AG10803 (cell line): ENCODE results near the gene LRRC45.
"Not testable (repeated sequence)": the region's sequence is repeated elsewhere in the genome, so short reads cannot be mapped to it uniquely, and the experiment has no call there.

ENCODE experiments used
- DNase-seq: peaks from one replicate; pipeline ENCODE4 v3.0.0; 2010; ENCODE audit warnings: low read depth
- H3K4me3 ChIP-seq: 2 replicates; pipeline ENCODE4 v1.5.1; 2011; ENCODE audit warnings: mild to moderate bottlenecking, low read length, control low read depth
- TF ChIP-seq, protein P1 (sequence below): conservative IDR thresholded peaks from 2 replicates; pipeline ENCODE4 v1.5.1; 2011; ENCODE audit warnings: mild to moderate bottlenecking, low read length, control low read depth, inconsistent platforms

LRRC45 gene

DNA sequence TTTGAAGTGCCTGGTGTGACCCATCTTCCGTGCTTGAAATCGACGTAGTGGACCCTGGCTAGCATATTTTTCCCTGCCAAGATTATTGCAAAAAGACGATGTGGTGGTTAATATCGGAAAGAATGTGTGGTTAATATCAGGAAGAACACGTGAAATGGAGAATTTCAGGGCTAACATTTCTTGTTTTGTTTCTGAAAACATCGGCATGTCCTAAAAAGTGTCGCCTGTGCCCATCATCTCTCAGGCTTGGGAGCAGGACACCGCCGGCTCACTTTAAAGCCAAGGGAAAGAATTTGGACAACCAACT is 14.7 kb downstream of the LRRC45 start:
- H3K4me3 ChIP-seq: peak overlapping the region; percentile 73
- no peak for DNase-seq
- TF ChIP-seq, protein P1, sequence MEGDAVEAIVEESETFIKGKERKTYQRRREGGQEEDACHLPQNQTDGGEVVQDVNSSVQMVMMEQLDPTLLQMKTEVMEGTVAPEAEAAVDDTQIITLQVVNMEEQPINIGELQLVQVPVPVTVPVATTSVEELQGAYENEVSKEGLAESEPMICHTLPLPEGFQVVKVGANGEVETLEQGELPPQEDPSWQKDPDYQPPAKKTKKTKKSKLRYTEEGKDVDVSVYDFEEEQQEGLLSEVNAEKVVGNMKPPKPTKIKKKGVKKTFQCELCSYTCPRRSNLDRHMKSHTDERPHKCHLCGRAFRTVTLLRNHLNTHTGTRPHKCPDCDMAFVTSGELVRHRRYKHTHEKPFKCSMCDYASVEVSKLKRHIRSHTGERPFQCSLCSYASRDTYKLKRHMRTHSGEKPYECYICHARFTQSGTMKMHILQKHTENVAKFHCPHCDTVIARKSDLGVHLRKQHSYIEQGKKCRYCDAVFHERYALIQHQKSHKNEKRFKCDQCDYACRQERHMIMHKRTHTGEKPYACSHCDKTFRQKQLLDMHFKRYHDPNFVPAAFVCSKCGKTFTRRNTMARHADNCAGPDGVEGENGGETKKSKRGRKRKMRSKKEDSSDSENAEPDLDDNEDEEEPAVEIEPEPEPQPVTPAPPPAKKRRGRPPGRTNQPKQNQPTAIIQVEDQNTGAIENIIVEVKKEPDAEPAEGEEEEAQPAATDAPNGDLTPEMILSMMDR: no peak

DNA sequence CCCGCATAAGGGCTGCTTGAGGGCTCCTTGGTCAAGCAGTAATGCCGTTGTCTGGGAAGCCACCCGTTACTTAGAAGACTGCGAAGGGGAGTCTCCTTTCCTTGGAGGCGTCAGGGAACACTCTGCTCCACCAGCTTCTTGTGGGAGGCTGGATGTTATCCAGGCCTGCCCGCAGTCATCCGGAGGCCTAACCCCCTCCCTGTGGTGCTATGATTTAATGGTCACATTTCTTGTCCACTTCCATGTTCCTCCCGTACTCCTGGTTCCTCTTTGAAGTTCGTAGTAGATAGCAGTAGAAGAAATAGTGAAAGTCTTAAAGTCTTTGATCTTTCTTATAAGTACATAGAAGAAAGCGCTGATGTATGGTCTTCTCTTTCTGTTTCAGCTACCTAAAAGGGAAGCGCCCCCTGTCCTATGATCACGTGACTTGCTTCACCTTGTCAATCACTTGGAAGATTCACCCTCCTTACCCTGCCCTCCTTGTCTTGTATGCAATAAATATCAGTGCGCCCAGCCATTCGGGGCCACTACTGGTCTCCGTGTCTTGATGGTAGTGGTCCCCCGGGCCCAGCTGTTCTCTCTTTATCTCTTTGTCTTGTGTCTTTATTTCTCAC is 15.8 kb downstream of the LRRC45 start:
- not testable (repeated sequence) for H3K4me3 ChIP-seq, DNase-seq

DNA sequence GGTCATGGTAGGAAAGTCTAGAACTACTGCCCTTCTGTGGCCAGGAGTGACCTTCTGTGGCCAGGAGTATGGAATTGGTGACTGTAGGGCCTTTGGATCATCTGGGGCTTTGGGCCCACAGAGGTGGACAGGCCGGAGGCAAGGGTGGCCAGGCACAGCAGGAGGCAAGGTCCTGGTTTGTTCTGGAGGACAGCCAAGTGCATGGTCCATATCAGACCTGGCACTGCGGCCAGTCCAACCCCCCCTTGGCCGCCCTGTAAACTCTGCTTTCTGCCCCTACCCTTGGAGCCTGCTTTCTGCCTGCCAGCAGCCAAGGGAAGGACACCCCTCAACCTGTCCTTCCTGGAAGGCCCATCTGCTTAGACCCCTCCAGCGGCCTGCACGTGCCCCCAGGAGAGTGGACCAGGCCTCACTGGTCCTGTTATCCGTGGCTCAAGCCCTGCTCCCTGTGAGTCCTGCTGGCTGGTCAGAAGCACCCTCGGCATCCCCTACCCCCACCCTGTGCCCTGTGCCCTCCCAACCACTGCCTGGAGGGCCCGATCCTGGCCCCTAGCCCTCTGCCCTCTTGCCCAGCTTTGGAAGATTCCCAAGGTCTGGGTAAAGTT is 16.7 kb downstream of the LRRC45 start:
- no peak for DNase-seq
- TF ChIP-seq, protein P1: no peak
- H3K4me3 ChIP-seq: no peak overlapping the region

DNA sequence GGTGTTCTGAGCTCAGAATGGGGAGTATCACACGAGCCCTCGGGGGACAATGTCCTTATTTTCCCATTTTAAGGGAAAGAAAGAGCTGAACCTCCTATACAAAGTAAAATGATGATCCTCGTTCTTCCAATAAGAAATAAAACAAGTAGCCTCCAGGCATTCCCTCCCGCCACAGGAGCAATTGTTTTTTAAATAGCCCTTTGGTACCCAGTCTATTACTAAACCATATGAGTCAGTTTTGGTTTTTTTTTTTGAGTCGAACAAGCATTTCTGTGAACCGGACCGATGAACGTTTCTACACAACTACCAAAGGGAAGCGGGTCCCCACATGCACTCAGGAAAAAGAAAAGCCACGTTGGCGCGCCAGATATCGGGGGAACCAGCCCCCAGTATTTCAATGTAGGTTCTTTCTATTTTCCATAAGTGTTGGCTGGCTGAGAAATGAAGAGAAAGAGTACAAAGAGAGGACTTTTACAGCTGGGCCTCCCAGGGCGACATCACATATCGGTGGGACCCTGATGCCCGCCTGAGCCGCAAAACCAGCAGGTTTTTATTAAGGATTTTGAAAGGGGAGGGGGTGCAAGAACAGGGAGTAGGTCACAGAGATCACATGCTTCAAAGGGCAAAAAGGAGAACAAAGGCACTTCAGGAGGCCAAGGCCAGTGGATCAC is 18.2 kb downstream of the LRRC45 start:
- H3K4me3 ChIP-seq: no peak overlapping the region
- TF ChIP-seq, protein P1: no peak
- DNase-seq: no peak

DNA sequence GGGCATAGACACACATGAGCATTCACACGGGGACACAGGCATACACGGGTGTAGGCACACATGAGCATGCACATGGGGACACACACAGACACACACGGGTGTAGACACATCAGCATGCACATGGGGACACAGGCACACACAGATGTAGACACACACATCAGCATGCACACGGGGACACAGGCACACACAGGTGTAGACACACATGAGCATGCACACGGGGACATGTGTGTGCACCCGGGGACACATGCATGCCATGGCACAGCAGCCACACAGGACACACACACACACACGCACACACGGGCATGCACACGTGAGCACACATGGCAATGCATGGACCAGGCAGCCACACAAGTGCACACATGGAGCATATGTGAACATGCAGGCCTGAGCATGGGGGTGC is 19.5 kb downstream of the LRRC45 start:
- TF ChIP-seq, protein P1: no peak
- no peak overlapping the region for H3K4me3 ChIP-seq
- DNase-seq: no peak

DNA sequence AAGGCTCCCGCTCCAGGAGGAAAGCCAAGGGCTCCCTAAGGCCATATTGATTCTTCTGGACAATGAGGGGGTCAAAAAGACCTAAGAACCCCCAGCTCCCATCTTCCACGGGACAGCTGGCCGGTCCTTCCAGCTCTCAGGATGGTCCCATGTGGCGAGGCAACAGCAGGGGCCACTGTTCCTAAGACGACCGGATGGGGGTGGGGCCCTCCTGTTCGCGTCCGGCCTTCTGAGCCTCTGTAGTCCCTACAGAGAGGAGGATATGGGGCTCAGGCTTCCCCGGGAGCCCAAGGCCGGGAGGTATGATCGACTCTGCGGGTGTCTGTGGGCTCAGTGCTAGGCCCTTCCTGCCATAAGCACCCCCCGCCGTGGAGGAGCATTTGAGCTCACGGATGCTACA is 20.4 kb downstream of the LRRC45 start:
- DNase-seq: no peak
- TF ChIP-seq, protein P1: no peak

DNA sequence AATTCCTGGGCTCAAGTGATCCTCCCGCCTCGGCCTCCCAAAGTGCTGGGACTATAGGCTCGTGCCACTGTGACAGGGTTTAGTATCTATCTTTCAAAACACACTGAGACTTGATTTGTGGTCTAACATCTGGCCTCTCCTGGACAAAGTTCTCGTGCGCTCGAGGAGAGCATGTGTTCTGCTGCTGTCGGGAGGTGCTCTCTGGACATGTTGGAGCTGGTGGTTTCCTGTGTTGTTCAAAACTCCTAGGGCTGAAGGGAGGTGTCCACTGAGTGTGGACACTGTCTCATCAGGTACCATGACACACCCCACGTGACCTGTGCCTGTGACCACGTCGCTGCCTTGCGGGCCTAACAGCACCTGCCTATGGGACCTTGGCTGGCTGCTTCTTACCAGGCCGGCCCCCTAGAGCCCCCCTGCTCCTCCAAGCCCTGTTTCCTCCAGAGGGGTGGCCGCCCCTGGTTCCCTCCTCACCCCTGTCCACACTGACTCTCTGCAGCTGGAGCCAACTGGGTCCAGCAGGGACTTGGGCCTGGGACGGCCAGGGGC is 22.9 kb downstream of the LRRC45 start:
- no peak overlapping the region for H3K4me3 ChIP-seq
- TF ChIP-seq, protein P1: no peak
- no peak for DNase-seq

More for the DNA sequence above, 20.4 kb downstream of the LRRC45 start:
- H3K4me3 ChIP-seq: no peak overlapping the region
